GM12892 (cell line): ENCODE results near the gene HDAC2.

Source experiments
- POLR2A ChIP-seq: IDR thresholded peaks from 2 replicates; pipeline ENCODE4 v1.6.1; 2011; ENCODE audit warnings: low read depth, low read length, control low read depth
- POLR2AphosphoS5 ChIP-seq: IDR thresholded peaks from 2 replicates; pipeline ENCODE4 v1.6.1; 2011; ENCODE audit warnings: low read depth, low read length, control low read depth

DNA sequence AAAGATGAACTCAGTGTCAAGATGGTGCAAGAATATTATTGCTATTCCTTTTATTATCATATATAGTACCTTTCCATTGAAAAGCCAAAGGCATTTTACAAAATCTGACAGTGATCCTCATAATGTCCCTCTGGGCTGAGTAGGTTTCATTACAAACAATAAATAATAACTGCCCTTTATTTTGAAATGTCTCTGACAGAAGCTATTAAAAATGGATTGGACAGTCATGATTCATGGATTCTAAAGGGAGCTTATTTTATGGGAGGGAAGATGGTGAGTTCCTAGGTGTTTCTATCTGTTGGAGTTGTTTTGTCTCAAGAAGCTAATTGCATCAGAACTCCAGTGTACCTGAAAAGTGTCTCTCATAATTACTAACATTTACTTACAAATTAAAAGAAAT, 30.4 kb upstream of the HDAC2 start:
- TF ChIP-seq POLR2A (no peak), POLR2AphosphoS5 (no peak)
